GM10847 (cell line): ENCODE results near the gene PIGS.

Experiments used
- POLR2A ChIP-seq: IDR thresholded peaks from 2 replicates; pipeline ENCODE4 v1.6.1; 2011; ENCODE audit not compliant: insufficient read length; ENCODE audit errors: extremely low read depth

The PIGS gene

GRCh38 chr17:28570716-28571360 is 486 bp downstream of the PIGS start:
- no peak for TF ChIP-seq POLR2A

GRCh38 chr17:28569446-28569845 is 1.9 kb downstream of the PIGS start:
- TF ChIP-seq POLR2A = no peak

- TF ChIP-seq POLR2A = no peak
Measured at GRCh38 chr17:28567604-28568003, 3.7 kb downstream of the PIGS start.

DNA sequence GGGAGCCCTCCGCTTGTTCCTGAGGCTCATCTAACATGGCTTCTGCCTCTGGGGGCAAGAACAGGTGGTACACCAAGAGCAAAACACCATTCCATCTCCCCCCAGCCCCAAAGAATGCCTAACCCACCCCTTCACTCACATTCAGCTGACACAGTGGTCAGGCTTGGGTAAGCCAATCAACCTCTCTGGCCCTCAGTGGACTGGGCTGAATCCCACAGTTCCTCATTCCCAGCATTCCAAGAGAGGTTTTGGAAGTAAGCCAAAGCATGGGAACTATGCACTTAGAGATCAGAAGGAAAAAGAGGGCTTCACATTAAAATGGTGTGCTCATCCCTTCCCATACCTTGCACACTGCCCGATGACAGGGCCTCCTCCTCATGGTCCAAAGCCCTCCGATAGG is 7.8 kb downstream of the PIGS start:
- TF ChIP-seq POLR2A = no peak

DNA sequence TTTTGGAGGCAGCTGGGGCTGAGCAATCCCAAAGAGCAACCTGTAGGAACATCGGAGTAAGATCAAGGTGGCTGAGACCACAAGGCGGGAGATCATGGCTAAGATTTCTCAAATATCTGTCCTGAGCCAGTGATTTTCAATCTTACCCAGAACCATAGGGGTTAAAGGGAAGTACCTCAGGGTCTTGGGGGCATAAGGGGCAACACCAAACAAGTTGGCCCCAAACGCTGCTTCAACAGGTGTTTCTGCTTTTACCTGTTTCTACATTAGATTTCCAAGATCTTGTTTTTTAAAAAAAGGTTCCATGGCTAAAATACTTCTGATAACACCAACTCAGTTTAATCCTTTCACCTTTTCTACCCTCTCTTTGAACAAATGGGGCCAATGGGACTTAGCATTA is 16.3 kb downstream of the PIGS start:
- no peak for TF ChIP-seq POLR2A

- TF ChIP-seq POLR2A = no peak
Measured at GRCh38 chr17:28554565-28554964, 16.8 kb downstream of the PIGS start.

GRCh38 chr17:28553000-28553505 is 18.3 kb downstream of the PIGS start:
- no peak for TF ChIP-seq POLR2A

- TF ChIP-seq POLR2A = peak; percentile 79
Measured at GRCh38 chr17:28552176-28552999, 18.9 kb downstream of the PIGS start, which contains the start of gene UNC119. Gene UNC119, minus strand, starts transcription at chr17:28552624. Its CDS starts 67 bp downstream, at chr17:28552557.

GRCh38 chr17:28551421-28552175 is 19.7 kb downstream of the PIGS start:
- no peak for TF ChIP-seq POLR2A

DNA sequence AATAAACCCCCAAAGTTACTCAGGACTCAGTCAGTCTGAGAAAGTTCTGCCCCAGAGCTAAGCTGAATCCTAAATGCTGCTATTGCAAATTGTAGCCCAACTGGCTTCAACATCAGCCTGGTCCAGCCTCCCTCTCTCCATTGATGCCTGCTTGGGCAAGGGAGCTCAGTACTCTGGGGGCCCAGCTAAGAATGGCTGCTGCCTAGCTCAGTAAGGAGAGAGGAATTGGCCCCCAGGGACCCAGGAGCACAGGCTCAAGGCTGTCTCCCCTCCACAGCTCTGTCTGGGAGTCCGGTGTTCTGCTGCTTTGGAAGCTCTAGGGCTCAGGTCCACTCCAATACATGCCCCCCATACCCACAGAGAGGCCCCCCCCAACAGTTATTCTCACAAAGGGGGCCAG is 20.5 kb downstream of the PIGS start:
- no peak for TF ChIP-seq POLR2A

DNA sequence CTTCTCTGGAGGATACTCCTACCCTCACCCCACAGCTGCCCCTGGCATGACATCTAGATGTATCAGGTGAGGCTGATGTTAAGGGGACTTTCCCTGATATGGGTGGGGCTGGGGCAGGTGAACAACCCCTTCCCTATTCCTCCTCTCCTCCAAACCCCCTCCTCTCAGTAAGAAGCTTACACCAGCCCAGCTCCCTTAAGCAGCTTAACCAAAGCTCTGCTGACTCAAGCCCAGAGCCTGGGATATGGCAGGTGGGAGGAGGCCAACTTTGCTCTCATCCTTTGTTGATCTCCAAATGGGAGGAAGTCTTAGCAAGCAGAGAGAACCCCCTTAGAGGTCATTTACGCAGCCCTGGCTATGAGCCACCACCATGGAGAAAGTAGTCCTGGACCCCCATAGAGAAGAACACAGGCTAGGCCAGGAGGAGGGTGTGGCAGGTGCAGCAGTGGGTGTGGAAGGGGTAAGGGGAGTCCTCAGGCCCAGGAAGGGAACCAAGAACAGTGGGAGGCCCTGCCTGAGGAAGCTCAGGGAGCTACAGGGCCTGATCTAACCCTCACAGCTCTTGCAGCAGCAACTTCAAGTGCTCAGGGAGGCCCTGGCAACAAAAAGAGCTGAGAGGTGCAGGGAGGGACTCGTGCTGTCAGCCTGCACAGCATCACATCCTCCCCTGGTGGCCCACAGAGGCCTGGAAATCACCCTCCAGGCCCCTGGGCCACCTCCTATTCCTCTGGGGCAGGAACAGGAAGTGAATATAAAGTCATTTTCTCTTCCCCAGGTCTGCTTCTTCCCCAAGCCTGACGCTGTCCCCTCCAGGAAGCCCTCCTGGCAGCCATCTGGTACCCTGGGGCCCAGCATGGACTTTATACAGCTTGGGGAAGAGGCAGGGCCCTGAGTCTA is 21.8 kb downstream of the PIGS start:
- no peak for TF ChIP-seq POLR2A

DNA sequence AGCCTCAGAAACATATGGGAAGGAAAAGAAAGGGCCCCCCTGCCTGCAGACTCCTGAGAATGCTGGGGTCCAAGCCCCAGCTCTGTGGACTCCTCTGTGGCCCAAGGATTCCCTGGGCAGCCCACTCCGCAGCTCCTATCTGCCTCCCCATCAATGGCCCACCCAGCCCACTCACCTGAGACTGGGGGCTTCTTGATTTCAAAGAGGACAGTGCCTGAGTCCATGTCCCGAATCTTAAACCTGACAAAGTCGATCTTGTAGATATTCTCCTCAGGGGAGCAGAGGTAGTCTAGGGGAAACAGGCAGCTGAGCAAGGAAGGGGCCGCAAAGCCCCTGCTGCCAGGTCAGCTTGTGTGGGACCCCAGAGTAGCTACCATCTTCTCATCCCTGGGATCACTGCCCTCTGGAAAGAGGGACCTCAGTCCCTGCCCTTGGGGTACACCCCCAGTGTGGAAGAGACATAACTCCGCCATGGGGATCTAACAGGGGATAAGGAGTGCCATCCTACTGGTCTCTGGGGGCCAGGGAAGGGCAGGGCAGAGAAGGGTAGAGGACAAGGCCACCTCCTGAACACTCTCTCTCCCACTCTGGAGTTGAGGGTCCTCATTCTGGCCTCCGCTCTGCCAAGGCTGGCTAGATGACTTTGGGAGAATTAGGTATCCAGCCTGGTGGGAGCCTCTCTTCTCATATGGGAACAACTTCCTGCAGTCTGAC is 22.8 kb downstream of the PIGS start:
- no peak for TF ChIP-seq POLR2A

- no peak for TF ChIP-seq POLR2A
Measured at GRCh38 chr17:28547623-28548416, 23.5 kb downstream of the PIGS start.

GRCh38 chr17:28547096-28547622 is 24.2 kb downstream of the PIGS start:
- TF ChIP-seq POLR2A = no peak
